Measurements from ENCODE around the gene YTHDC1. TPM values are rescaled to one million over a fixed set of nuclear protein-coding genes. Genes with fewer than 3 reads are reported as not detected.

YTHDC1 gene
- total RNA-seq, 1 experiment from 2014 or later: 68.9 TPM

DNA sequence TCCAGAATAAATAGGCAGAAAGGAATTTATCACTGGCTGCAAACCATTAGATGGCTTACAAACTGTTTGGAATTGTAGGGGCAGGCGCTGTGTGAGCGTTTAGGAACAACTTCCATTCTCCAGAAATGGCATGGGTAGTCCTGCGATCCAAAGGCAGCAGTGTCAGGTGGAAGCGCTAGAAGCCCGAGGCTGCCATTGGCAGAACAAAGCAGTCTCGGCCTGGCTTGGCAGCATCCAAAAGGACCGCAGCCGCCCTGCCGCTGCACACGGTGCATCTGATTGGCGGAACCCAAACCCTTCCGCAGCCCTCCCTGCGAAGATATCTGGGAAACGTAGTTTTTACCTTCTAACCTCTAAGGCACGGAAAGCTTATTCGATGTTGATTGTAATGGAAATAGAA, 23.6 kb upstream of the YTHDC1 start:
- ATAC-seq: no peak

More for the DNA sequence above, 23.6 kb upstream of the YTHDC1 start:
- Histone ChIP-seq H3K79me2 (ENCODE audit: insufficient read depth, low read length) (no peaks in the 10 kb centered on the region), H3K9me2 (ENCODE audit: insufficient read depth) (no peaks in the 10 kb centered on the region), H4K20me1 (ENCODE audit: insufficient read depth) (no peaks in the 10 kb centered on the region), H3K27me3 (ENCODE audit: insufficient read depth, low read length) (no peaks in the 10 kb centered on the region), H2AFZ (ENCODE audit: low read depth, low read length, poor library complexity, severe bottlenecking) (no peak overlapping the region), H3K4me2 (ENCODE audit: low read length) (no peak overlapping the region), H3K36me3 (ENCODE audit: control insufficient read depth in 1 of 2, insufficient read depth in 2 of 2, low read length in 2 of 2) (no peaks in the 10 kb centered on the region), H3K9ac (ENCODE audit: low read length) (no peak overlapping the region), H3K27ac (ENCODE audit: low read depth, low read length) (no peak overlapping the region), H3K4me1 (ENCODE audit: control insufficient read depth in 1 of 2, insufficient read depth in 2 of 2, low read length in 2 of 2) (peaks cover 4 to 23% of the 10 kb centered on the region in 2 experiments), H3K4me3 (replicated peaks in 1 of 2; ENCODE audit: low read depth in 1 of 2, low read length in 2 of 2) (no peak overlapping the region), H3K9me3 (ENCODE audit: control insufficient read depth in 1 of 2, insufficient read depth in 1 of 2, low read depth in 1 of 2, low read length in 2 of 2) (no peaks in the 10 kb centered on the region)
- CTCF ChIA-PET: interaction anchor here (1.0 kb wide), 1 partner anchor 102 kb away, joined by 3 read pairs; no protein-coding TSS in a partner anchor
- no TSS peak for BruUV-seq (replicated peaks)
- TF ChIP-seq SIN3A (IDR thresholded peaks at IDR 0.05; ENCODE audit: low read depth) (no peak), JUND (IDR thresholded peaks at IDR 0.05) (no peak), RAD21 (IDR thresholded peaks at IDR 0.05; ENCODE audit: low read depth) (no peak), CBX3 (IDR thresholded peaks at IDR 0.05; ENCODE audit: low read depth) (no peak), SRF (IDR thresholded peaks at IDR 0.05; ENCODE audit: low read depth) (no peak), ZFX (IDR thresholded peaks at IDR 0.05) (no peak), EZH2phosphoT487 (IDR thresholded peaks at IDR 0.05; ENCODE audit: borderline replicate concordance) (no peak), TCF7L2 (IDR thresholded peaks at IDR 0.05; ENCODE audit: borderline replicate concordance, extremely low read depth, insufficient read depth, insufficient read length) (no peak), EZH2 (IDR thresholded peaks at IDR 0.05) (no peak), CEBPB (IDR thresholded peaks at IDR 0.05; ENCODE audit: low read depth) (no peak), FOSL1 (IDR thresholded peaks at IDR 0.05; ENCODE audit: low read depth) (no peak), POLR2AphosphoS5 (IDR thresholded peaks at IDR 0.05; ENCODE audit: low read depth, low read length) (no peak), POLR2A (IDR thresholded peaks at IDR 0.05; ENCODE audit: borderline replicate concordance, extremely low read depth, insufficient read depth, insufficient read length) (no peak)
- TF ChIP-seq, protein P1, sequence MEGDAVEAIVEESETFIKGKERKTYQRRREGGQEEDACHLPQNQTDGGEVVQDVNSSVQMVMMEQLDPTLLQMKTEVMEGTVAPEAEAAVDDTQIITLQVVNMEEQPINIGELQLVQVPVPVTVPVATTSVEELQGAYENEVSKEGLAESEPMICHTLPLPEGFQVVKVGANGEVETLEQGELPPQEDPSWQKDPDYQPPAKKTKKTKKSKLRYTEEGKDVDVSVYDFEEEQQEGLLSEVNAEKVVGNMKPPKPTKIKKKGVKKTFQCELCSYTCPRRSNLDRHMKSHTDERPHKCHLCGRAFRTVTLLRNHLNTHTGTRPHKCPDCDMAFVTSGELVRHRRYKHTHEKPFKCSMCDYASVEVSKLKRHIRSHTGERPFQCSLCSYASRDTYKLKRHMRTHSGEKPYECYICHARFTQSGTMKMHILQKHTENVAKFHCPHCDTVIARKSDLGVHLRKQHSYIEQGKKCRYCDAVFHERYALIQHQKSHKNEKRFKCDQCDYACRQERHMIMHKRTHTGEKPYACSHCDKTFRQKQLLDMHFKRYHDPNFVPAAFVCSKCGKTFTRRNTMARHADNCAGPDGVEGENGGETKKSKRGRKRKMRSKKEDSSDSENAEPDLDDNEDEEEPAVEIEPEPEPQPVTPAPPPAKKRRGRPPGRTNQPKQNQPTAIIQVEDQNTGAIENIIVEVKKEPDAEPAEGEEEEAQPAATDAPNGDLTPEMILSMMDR (IDR thresholded peaks at IDR 0.05 in 2 of 3, conservative IDR thresholded peaks at IDR 0.05 in 1 of 3; ENCODE audit: borderline replicate concordance in 1 of 3, insufficient read depth in 1 of 3, low read depth in 2 of 3, low read length in 2 of 3): no peak
- TF ChIP-seq, protein P2, sequence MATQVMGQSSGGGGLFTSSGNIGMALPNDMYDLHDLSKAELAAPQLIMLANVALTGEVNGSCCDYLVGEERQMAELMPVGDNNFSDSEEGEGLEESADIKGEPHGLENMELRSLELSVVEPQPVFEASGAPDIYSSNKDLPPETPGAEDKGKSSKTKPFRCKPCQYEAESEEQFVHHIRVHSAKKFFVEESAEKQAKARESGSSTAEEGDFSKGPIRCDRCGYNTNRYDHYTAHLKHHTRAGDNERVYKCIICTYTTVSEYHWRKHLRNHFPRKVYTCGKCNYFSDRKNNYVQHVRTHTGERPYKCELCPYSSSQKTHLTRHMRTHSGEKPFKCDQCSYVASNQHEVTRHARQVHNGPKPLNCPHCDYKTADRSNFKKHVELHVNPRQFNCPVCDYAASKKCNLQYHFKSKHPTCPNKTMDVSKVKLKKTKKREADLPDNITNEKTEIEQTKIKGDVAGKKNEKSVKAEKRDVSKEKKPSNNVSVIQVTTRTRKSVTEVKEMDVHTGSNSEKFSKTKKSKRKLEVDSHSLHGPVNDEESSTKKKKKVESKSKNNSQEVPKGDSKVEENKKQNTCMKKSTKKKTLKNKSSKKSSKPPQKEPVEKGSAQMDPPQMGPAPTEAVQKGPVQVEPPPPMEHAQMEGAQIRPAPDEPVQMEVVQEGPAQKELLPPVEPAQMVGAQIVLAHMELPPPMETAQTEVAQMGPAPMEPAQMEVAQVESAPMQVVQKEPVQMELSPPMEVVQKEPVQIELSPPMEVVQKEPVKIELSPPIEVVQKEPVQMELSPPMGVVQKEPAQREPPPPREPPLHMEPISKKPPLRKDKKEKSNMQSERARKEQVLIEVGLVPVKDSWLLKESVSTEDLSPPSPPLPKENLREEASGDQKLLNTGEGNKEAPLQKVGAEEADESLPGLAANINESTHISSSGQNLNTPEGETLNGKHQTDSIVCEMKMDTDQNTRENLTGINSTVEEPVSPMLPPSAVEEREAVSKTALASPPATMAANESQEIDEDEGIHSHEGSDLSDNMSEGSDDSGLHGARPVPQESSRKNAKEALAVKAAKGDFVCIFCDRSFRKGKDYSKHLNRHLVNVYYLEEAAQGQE (IDR thresholded peaks at IDR 0.05; ENCODE audit: low read depth): no peak
- TF ChIP-seq, protein P3, sequence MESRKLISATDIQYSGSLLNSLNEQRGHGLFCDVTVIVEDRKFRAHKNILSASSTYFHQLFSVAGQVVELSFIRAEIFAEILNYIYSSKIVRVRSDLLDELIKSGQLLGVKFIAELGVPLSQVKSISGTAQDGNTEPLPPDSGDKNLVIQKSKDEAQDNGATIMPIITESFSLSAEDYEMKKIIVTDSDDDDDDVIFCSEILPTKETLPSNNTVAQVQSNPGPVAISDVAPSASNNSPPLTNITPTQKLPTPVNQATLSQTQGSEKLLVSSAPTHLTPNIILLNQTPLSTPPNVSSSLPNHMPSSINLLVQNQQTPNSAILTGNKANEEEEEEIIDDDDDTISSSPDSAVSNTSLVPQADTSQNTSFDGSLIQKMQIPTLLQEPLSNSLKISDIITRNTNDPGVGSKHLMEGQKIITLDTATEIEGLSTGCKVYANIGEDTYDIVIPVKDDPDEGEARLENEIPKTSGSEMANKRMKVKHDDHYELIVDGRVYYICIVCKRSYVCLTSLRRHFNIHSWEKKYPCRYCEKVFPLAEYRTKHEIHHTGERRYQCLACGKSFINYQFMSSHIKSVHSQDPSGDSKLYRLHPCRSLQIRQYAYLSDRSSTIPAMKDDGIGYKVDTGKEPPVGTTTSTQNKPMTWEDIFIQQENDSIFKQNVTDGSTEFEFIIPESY (IDR thresholded peaks at IDR 0.05; ENCODE audit: extremely low read depth, insufficient replicate concordance, low read length): no peak
- TF ChIP-seq, protein P4, sequence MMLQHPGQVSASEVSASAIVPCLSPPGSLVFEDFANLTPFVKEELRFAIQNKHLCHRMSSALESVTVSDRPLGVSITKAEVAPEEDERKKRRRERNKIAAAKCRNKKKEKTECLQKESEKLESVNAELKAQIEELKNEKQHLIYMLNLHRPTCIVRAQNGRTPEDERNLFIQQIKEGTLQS (IDR thresholded peaks at IDR 0.05): no peak
- TF ChIP-seq, protein P5, sequence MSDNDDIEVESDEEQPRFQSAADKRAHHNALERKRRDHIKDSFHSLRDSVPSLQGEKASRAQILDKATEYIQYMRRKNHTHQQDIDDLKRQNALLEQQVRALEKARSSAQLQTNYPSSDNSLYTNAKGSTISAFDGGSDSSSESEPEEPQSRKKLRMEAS (IDR thresholded peaks at IDR 0.05): no peak
- intact Hi-C loops (cut with micrococcal nuclease): loop anchor here (10.0 kb wide), 1 partner anchor 459 kb away; no protein-coding TSS in a partner anchor
- DNase-seq (ENCODE audit: low read depth, low spot score): no peak
- RAD21 ChIA-PET (ENCODE audit: low non-redundant PET in 1 of 2, low total read pairs in 2 of 2, uncharacterized antibody in 2 of 2, unreplicated experiment in 2 of 2): no interaction called here
- POLR2A ChIA-PET: no interaction called here

Measured in HCT116 (cell line).